SK-N-SH (cell line): ENCODE measurements around the gene MYLK4. TPM values are rescaled to one million over a fixed set of nuclear protein-coding genes. Genes with fewer than 3 reads are reported as not detected.

Source experiments
- CTCF ChIA-PET: fragments of 300-600, 350-600 bp; formaldehyde crosslinking; extraction: SDS; loops from one replicate; lab custom pipeline; 2021; lab: Yijun Ruan, JAX
- POLR2A ChIA-PET: fragments of 350-600 bp; sonication (Branson Sonifier 250); formaldehyde crosslinking; extraction: SDS; loops from one replicate; lab custom pipeline; 2020; ENCODE audit warnings: antibody characterized with exemption, inconsistent platforms; lab: Yijun Ruan, JAX
- DNase-seq: peaks from one replicate; pipeline ENCODE4 v3.0.0; 2012
- H2AFZ ChIP-seq: fragments of 200-600 bp; sonication (generic); 2 replicates; pipeline ENCODE4 v1.8.1; 2016; ENCODE audit warnings: antibody characterized with exemption, mild to moderate bottlenecking, low read depth
- H3F3A ChIP-seq: fragments of 200-600 bp; sonication (generic); replicated peaks from 2 replicates; pipeline ENCODE3; 2016; ENCODE audit warnings: antibody characterized with exemption, mild to moderate bottlenecking; ENCODE audit not compliant: insufficient read depth
- H3K27ac ChIP-seq, 2 experiments: fragments of 200-500 bp in 1 of 2; fragments of 200-600 bp in 1 of 2; sonication (Bioruptor generic) in 1 of 2; sonication (generic), shearing (Covaris generic) in 1 of 2; 2 replicates each; pipeline versions ENCODE4 v1.5.1 to v1.6.1; 2014 to 2016; ENCODE audit warnings: low read depth in 2 of 2, inconsistent platforms in 1 of 2, low read length in 1 of 2, mild to moderate bottlenecking in 1 of 2, mixed read lengths in 1 of 2
- H3K27me3 ChIP-seq: fragments of 200-600 bp; sonication (generic), shearing (Covaris generic); 2 replicates; pipeline ENCODE4 v1.6.1; 2016; ENCODE audit warnings: mixed run types; ENCODE audit not compliant: insufficient read depth
- H3K36me3 ChIP-seq, 2 experiments: fragments of 200-500 bp in 1 of 2; fragments of 200-600 bp in 1 of 2; sonication (Bioruptor generic) in 1 of 2; sonication (generic) in 1 of 2; replicated peaks in 1 of 2; 2 replicates each; pipeline versions ENCODE3 to v1.5.1; 2014 to 2016; ENCODE audit warnings: low read length in 1 of 2, mild to moderate bottlenecking in 1 of 2; ENCODE audit not compliant: insufficient read depth in 2 of 2, control insufficient read depth in 1 of 2
- H3K4me1 ChIP-seq, 2 experiments: fragments of 200-500 bp in 1 of 2; fragments of 200-600 bp in 1 of 2; sonication (Bioruptor generic) in 1 of 2; sonication (generic), shearing (Covaris generic) in 1 of 2; 2 replicates each; pipeline versions ENCODE4 v1.5.1 to v1.6.1; 2014 to 2016; ENCODE audit warnings: low read depth in 1 of 2, low read length in 1 of 2, mixed run types in 1 of 2; ENCODE audit not compliant: insufficient read depth in 2 of 2, control insufficient read depth in 1 of 2
- H3K4me2 ChIP-seq: fragments of 200-600 bp; sonication (generic), shearing (Covaris generic); 2 replicates; pipeline ENCODE4 v1.6.1; 2017; ENCODE audit warnings: mixed run types
- H3K4me3 ChIP-seq, 2 experiments: fragments of 200-500 bp in 1 of 2; fragments of 200-600 bp in 1 of 2; sonication (Bioruptor generic) in 1 of 2; sonication (generic), shearing (Covaris generic) in 1 of 2; 2 replicates each; pipeline versions ENCODE4 v1.5.1 to v1.8.1; 2014 to 2016; ENCODE audit warnings: low read depth in 2 of 2, inconsistent platforms in 1 of 2, low read length in 1 of 2, mild to moderate bottlenecking in 1 of 2, mixed read lengths in 1 of 2, moderate library complexity in 1 of 2
- H3K79me2 ChIP-seq: fragments of 200-600 bp; sonication (generic); 2 replicates; pipeline ENCODE4 v1.8.1; 2017; ENCODE audit warnings: mild to moderate bottlenecking; ENCODE audit not compliant: insufficient read depth
- H3K9ac ChIP-seq: fragments of 200-600 bp; sonication (generic); 2 replicates; pipeline ENCODE4 v1.6.1; 2017; ENCODE audit warnings: mixed run types
- H3K9me2 ChIP-seq: fragments of 200-600 bp; sonication (generic); 2 replicates; pipeline ENCODE4 v1.6.1; 2017; ENCODE audit warnings: mixed run types
- H3K9me3 ChIP-seq: fragments of 200-600 bp; sonication (generic); 2 replicates; pipeline ENCODE4 v1.6.1; 2017; ENCODE audit warnings: mixed run types, mild to moderate bottlenecking, moderate library complexity
- H4K20me1 ChIP-seq: fragments of 200-600 bp; sonication (generic); 2 replicates; pipeline ENCODE4 v1.6.1; 2017; ENCODE audit warnings: mild to moderate bottlenecking, mixed run types; ENCODE audit not compliant: insufficient read depth
- EZH2phosphoT487 ChIP-seq: fragments of 200-600 bp; sonication (generic); IDR thresholded peaks from 2 replicates; pipeline ENCODE4 v1.6.1; 2017; ENCODE audit warnings: low read depth, mixed run types, mild to moderate bottlenecking, antibody characterized with exemption, moderate library complexity, borderline replicate concordance
- WGBS: methylation state at CpG from one replicate; pipeline ENCODE4 v1.1.6; 2017; ENCODE audit warnings: low lambda C conversion rate; 5-methylcytosine and 5-hydroxymethylcytosine counted together
- polyA plus RNA-seq, 3 experiments: library from polyadenylated mRNA; depleted of rRNA; stranded (reverse); fragments of >200 nt; gene quantifications; 2 replicates each; pipeline ENCODE4 v1.2.3, GENCODE V29; 2012

Gene MYLK4
- polyA plus RNA-seq, 1 of the 3 experiments (the other 2 are of a cell fraction): 0.16 TPM

- Histone ChIP-seq H3K4me3 (no peak overlapping the region), H3K27ac (no peak overlapping the region), H3K9me2 (no peaks in the 10 kb centered on the region), H3K79me2 (no peaks in the 10 kb centered on the region), H3K9ac (no peak overlapping the region), H2AFZ (no peak overlapping the region), H3K9me3 (no peaks in the 10 kb centered on the region), H3K4me1 (no peaks in the 10 kb centered on the region), H4K20me1 (no peaks in the 10 kb centered on the region), H3F3A (no peaks in the 10 kb centered on the region), H3K27me3 (peaks cover 16% of the 10 kb centered on the region), H3K36me3 (no peaks in the 10 kb centered on the region), H3K4me2 (no peak overlapping the region)
- TF ChIP-seq EZH2phosphoT487: no peak
- no peak for DNase-seq
- CTCF ChIA-PET: interaction anchor here (1.2 kb wide), 1 partner anchor 18 kb away, joined by 3 read pairs; no protein-coding TSS in a partner anchor
- WGBS: 48% methylated on average over 6 of the region's 6 CpGs
- POLR2A ChIA-PET: no interaction called here
These were observed 136.6 kb downstream of the MYLK4 start for GRCh38 chr6:2614155-2614554.

Other genes starting within 250 kb of the MYLK4 start
- 47.5 and 49.0 TPM in 2 replicates for gene WRNIP1, start 14.5 kb upstream of the MYLK4 start, polyA plus RNA-seq (2012; rRNA removed)
- 9.4 and 10.9 TPM in 2 replicates for gene SERPINB1, start 90.9 kb upstream of the MYLK4 start, polyA plus RNA-seq (2012; rRNA removed)
- 0.19 and 0.28 TPM in 2 replicates for gene SERPINB9, start 152.4 kb upstream of the MYLK4 start, polyA plus RNA-seq (2012; rRNA removed)
- gene SERPINB6, start 220.6 kb upstream of the MYLK4 start, polyA plus RNA-seq (2012; rRNA removed): 102 and 111 TPM in 2 replicates
- gene NQO2, start 249.0 kb upstream of the MYLK4 start, polyA plus RNA-seq (2012; rRNA removed): 19.2 and 22.5 TPM in 2 replicates